ENCODE data around the gene ASB13.

GRCh38 chr10:5630112-5630436 is 36.3 kb downstream of the ASB13 start:
- no peak for TF ChIP-seq CTCF (IDR thresholded peaks at IDR 0.05)
- no peak for TF ChIP-seq POLR2A (IDR thresholded peaks at IDR 0.05)
- TF ChIP-seq POLR2AphosphoS5 (IDR thresholded peaks at IDR 0.05) = no peak
- no peak for TF ChIP-seq EP300 (IDR thresholded peaks at IDR 0.05)
